Hypothalamus (tissue), 51 donors: Measurements from ENCODE around the gene CLCN7.

ENCODE experiments used
- DNase-seq, 51 donors: peaks; one replicate each; lab custom pipeline; 2025; lab: John Stamatoyannopoulos, UW

The CLCN7 gene

GRCh38 chr16:1502092-1503004 is 27.5 kb upstream of the CLCN7 start:
- DNase-seq = no peak

- DNase-seq = no peak
These were observed 26.8 kb upstream of the CLCN7 start for GRCh38 chr16:1501630-1502029.

GRCh38 chr16:1500465-1501150 is 25.8 kb upstream of the CLCN7 start:
- no peak for DNase-seq

DNA sequence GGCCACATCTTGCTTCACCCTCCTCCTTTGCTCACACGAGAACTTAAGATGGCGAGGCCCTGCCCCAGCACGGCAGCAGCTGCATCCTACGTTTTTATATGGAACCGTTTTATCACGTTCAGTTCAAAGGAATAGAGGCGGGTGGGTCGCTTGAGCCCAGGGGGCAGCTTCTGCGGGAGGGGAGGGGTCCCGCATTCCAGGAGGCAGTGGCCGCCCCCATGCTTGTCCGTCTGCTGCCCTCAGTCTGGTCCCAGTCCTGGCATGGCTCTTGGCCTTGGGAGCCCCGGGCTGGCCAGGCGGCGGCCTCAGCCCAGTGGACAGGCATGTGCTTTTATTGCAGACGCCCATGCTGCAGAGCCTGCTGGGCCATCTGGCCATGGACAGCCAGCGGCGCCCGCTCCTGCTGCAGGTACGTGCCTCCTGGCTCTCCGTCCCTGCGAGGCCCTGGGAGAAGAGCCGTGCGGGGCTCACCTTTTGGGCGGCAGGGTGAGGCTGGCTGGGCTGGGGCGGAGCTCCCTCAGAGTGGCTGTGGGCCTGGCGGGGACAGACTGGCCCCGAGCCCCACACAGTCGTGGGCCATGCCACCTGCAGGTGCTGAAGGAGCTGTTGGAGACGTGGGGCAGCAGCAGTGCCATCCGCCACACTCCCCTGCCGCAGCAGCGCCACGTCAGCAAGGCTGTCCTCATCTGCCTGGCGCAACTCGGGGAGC is 25.1 kb upstream of the CLCN7 start:
- DNase-seq = no peak

DNA sequence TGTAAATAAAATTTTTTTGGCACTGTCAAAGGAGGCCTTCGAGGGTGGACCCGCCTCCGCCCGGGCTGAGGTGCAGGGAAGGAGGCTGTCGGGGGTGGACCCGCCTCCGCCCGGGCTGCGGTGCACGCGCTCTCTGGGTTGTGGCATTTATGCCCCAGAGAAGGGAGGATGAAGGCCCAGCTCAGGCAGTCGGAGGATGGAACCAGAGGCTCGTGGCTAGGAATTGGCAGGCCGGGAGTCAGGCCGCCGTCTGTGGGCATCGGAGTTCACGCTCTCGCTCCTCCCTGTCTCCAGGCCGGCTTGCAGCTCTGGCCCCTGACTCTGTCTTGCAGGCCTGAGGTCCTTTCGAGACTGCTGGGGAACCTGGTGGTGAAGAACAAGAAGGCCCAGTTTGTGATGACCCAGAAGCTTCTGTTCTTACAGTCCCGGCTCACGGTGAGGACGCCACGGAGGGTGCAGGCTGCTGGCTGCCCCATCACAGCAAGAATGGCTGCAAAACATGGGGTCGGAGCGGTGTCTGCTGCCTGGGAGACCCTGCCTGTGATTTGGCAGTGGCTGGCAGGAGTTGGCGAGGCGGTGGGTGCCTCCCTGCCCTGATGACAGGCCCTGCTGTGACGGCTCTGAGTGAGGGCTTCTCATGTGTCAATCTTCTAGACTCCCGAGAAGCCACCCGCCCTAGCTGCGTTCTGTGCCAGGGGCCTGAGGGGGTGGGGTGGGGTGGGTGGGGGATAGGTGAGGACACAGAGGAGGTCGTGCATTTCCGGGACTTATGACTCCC is 24.3 kb upstream of the CLCN7 start:
- DNase-seq = no peak

- DNase-seq = no peak
These were observed 22.3 kb upstream of the CLCN7 start for GRCh38 chr16:1497014-1497598.

- DNase-seq = no peak
These were observed 21.6 kb upstream of the CLCN7 start for GRCh38 chr16:1496464-1496863.

- no peak for DNase-seq
These were observed 21.0 kb upstream of the CLCN7 start for GRCh38 chr16:1495889-1496262.

DNA sequence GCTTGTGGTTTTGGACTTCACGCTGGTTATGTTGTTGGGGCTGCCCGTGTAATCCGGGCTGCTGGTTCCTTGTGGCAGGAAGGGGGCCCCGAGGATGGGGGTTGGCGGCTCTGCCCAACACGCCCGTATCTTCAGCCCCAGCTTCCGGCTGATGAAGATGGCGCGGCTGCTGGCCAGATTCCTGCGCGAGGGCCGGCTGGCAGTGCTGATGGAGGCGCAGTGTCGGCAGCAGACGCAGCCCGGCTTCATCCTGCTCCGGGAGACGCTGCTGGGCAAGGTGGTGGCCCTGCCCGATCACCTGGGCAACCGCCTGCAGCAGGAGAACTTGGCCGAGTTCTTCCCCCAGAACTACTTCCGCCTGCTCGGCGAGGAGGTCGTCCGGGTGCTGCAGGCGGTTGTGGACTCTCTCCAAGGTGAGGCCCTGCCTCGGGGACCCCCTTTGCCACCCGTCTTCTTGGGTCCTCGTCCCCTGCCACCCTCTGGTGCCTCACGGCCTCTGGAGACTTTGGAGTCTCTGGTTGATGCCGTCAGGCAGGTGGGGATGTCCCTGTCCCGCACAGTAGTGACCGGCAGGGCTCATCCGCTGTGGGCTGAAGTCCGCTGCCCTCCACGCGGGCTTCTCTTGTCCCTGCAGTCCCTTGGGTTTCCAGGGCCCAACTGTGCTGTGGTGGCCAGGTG is 20.5 kb upstream of the CLCN7 start:
- DNase-seq = no peak

DNA sequence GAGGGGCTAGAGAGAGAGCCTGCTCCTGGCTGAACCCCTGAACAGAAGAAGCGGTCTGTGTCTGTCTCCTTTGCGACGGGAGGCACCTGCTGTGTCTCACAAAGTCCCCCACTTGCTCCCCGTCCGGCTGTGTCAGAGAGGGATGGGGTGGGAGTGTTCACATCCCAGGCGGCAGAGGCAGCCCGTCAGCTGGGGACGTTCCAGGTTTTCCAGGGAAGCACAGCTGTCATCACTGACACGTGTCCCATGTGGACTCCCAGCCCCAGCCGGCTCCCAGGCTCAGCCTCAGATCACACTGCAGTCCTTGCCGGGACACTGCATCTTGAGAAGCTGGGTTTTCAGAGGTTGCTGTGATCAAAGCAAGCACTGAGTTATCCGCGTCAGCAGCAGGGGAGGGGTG is 19.9 kb upstream of the CLCN7 start:
- no peak for DNase-seq

DNA sequence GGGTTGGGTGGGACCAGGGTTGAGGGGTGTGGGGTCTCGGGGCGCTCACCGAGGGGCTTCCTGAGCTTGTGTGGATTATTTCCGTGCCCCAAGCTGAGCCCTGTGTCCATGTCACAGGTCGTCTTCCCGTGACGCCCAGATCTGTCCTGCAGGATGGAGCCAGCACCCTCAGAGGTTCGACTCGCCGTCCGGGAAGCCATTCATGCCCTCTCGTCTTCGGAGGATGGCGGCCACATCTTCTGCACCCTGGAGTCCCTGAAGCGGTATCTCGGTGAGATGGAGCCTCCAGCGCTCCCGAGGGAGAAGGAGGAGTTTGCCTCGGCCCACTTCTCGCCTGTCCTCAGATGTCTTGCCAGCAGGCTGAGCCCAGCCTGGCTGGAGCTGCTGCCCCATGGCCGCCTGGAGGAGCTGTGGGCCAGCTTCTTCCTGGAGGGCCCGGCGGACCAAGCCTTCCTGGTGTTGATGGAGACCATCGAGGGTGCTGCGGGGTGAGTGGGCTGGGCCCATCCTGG is 19.4 kb upstream of the CLCN7 start:
- no peak for DNase-seq

- no peak for DNase-seq
These were observed 18.9 kb upstream of the CLCN7 start for GRCh38 chr16:1493746-1494094.

- DNase-seq = peak; percentile 33 to 93 (median 75)
These were observed 18.3 kb upstream of the CLCN7 start, which contains the start of gene TELO2 for GRCh38 chr16:1492923-1493745. Gene TELO2, plus strand, starts transcription at chr16:1493360. Its CDS starts 922 bp downstream, at chr16:1494282.

- DNase-seq = no peak
These were observed 17.5 kb upstream of the CLCN7 start for GRCh38 chr16:1492082-1492922.

GRCh38 chr16:1491327-1491726 is 16.5 kb upstream of the CLCN7 start:
- no peak for DNase-seq

DNA sequence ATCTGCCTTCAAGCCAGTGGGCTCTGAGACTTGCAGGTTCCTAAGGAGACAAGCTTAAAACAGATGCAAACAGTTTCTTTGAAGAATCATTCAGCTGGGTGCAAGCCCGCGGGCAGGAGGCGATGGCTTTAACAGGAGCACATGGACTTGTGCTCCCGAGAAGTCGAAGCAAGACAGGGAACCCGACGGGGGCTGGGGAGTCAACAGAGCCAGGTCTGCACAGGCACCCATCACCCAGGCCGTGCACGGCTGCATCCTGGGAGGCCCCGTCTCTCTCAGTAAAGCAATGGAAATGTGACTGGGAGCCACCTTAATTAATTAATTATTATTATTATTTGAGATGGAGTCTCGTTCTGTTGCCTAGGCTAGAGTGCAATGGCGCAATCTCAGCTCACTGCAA is 14.2 kb upstream of the CLCN7 start:
- no peak for DNase-seq

DNA sequence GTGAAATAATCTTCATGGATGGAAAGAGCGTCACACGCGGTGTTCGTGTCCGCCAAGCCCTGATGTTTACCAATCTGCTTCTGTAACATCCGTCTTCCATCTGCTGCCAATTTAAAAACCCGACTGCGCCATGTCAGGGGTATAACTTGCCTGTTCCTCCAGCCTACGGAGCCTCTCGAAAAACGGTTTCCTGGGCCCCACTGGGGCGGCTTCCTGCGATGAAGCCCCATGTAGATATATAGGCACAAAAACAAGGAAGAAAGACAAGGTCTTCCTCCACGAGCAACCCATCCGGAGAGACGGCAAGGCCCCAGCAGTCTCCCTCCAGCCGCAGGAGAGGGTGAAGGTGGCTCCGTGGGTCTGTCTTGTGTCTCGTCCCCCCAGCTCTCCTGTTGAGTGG is 13.8 kb upstream of the CLCN7 start, which contains the start of gene PTX4:
Gene PTX4, minus strand, starts transcription at position 326 of the 400 bp plus-strand sequence. Its CDS starts 35 bp downstream, at position 291.
- no peak for DNase-seq
